Measurements from ENCODE around the gene RAPH1. TPM values are rescaled to one million over a fixed set of nuclear protein-coding genes. Genes with fewer than 3 reads are reported as not detected.
A peak's percentile ranks its signal among the peaks of the same experiment; 100 is the strongest.

Gene RAPH1
- total and polyA plus RNA-seq, 2 experiments from 2014 or later: 5.0 to 36.2 TPM

DNA sequence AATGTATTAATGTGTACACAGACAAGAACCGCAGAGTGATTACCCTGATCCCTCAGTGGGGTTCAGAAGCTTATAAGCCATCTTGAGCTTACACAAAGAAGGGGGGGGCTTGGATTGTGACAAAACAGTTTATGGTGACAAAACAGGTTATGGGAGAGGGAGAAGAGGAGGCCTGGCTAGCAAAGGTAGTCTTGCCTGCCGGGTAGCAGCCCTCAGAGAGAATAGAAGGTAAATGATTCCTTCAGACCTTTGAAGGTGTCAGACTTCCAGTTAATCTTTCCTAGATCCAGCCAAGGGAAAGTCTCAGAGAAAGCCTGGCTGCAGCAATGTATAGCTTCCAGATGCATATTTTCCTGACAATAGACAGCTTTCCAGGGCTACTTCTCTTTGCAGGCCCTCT lies 44.6 kb upstream of the RAPH1 start:
- peak overlapping the region; percentile 47; the same call in 1 of the 2 replicates for H3K27ac Mint-ChIP-seq
- H3K9me2 ChIP-seq (ENCODE audit: insufficient read depth): no peaks in the 10 kb centered on the region
- no peak overlapping the region for H3K4me3 Mint-ChIP-seq
- no peaks in the 10 kb centered on the region for H3K79me2 ChIP-seq (replicated peaks; ENCODE audit: insufficient read depth)
- DNase-seq (ENCODE audit: low spot score): no peak
- H3K36me3 Mint-ChIP-seq (ENCODE audit: low read depth): no peaks in the 10 kb centered on the region
- H3K27ac ChIP-seq (ENCODE audit: low read depth): no peak overlapping the region
- H3F3A ChIP-seq (replicated peaks; ENCODE audit: low read depth): no peaks in the 10 kb centered on the region
- no peaks in the 10 kb centered on the region for H4K20me1 ChIP-seq (replicated peaks; ENCODE audit: insufficient read depth)
- H3K4me1 ChIP-seq (ENCODE audit: insufficient read depth): 0 out of 2 replicates have a peak, but pooled peaks cover 12% of the 10 kb centered on the region
- TF ChIP-seq NANOG (IDR thresholded peaks at IDR 0.05; ENCODE audit: borderline replicate concordance): no peak
- TF ChIP-seq STAT1 (IDR thresholded peaks at IDR 0.05; ENCODE audit: unreplicated experiment): no peak
- TF ChIP-seq JUNB (IDR thresholded peaks at IDR 0.05; ENCODE audit: unreplicated experiment): no peak
- TF ChIP-seq, protein P1, sequence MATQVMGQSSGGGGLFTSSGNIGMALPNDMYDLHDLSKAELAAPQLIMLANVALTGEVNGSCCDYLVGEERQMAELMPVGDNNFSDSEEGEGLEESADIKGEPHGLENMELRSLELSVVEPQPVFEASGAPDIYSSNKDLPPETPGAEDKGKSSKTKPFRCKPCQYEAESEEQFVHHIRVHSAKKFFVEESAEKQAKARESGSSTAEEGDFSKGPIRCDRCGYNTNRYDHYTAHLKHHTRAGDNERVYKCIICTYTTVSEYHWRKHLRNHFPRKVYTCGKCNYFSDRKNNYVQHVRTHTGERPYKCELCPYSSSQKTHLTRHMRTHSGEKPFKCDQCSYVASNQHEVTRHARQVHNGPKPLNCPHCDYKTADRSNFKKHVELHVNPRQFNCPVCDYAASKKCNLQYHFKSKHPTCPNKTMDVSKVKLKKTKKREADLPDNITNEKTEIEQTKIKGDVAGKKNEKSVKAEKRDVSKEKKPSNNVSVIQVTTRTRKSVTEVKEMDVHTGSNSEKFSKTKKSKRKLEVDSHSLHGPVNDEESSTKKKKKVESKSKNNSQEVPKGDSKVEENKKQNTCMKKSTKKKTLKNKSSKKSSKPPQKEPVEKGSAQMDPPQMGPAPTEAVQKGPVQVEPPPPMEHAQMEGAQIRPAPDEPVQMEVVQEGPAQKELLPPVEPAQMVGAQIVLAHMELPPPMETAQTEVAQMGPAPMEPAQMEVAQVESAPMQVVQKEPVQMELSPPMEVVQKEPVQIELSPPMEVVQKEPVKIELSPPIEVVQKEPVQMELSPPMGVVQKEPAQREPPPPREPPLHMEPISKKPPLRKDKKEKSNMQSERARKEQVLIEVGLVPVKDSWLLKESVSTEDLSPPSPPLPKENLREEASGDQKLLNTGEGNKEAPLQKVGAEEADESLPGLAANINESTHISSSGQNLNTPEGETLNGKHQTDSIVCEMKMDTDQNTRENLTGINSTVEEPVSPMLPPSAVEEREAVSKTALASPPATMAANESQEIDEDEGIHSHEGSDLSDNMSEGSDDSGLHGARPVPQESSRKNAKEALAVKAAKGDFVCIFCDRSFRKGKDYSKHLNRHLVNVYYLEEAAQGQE (IDR thresholded peaks at IDR 0.05; ENCODE audit: unreplicated experiment): no peak
- TF ChIP-seq EZH2 (IDR thresholded peaks at IDR 0.05; ENCODE audit: low read depth, unreplicated experiment): no peak
- TF ChIP-seq ZNF331 (CRISPR knock-in tag; IDR thresholded peaks at IDR 0.05; ENCODE audit: low read depth): no peak
- TF ChIP-seq EZH2phosphoT487 (IDR thresholded peaks at IDR 0.05; ENCODE audit: unreplicated experiment): no peak
- TF ChIP-seq, protein P2, sequence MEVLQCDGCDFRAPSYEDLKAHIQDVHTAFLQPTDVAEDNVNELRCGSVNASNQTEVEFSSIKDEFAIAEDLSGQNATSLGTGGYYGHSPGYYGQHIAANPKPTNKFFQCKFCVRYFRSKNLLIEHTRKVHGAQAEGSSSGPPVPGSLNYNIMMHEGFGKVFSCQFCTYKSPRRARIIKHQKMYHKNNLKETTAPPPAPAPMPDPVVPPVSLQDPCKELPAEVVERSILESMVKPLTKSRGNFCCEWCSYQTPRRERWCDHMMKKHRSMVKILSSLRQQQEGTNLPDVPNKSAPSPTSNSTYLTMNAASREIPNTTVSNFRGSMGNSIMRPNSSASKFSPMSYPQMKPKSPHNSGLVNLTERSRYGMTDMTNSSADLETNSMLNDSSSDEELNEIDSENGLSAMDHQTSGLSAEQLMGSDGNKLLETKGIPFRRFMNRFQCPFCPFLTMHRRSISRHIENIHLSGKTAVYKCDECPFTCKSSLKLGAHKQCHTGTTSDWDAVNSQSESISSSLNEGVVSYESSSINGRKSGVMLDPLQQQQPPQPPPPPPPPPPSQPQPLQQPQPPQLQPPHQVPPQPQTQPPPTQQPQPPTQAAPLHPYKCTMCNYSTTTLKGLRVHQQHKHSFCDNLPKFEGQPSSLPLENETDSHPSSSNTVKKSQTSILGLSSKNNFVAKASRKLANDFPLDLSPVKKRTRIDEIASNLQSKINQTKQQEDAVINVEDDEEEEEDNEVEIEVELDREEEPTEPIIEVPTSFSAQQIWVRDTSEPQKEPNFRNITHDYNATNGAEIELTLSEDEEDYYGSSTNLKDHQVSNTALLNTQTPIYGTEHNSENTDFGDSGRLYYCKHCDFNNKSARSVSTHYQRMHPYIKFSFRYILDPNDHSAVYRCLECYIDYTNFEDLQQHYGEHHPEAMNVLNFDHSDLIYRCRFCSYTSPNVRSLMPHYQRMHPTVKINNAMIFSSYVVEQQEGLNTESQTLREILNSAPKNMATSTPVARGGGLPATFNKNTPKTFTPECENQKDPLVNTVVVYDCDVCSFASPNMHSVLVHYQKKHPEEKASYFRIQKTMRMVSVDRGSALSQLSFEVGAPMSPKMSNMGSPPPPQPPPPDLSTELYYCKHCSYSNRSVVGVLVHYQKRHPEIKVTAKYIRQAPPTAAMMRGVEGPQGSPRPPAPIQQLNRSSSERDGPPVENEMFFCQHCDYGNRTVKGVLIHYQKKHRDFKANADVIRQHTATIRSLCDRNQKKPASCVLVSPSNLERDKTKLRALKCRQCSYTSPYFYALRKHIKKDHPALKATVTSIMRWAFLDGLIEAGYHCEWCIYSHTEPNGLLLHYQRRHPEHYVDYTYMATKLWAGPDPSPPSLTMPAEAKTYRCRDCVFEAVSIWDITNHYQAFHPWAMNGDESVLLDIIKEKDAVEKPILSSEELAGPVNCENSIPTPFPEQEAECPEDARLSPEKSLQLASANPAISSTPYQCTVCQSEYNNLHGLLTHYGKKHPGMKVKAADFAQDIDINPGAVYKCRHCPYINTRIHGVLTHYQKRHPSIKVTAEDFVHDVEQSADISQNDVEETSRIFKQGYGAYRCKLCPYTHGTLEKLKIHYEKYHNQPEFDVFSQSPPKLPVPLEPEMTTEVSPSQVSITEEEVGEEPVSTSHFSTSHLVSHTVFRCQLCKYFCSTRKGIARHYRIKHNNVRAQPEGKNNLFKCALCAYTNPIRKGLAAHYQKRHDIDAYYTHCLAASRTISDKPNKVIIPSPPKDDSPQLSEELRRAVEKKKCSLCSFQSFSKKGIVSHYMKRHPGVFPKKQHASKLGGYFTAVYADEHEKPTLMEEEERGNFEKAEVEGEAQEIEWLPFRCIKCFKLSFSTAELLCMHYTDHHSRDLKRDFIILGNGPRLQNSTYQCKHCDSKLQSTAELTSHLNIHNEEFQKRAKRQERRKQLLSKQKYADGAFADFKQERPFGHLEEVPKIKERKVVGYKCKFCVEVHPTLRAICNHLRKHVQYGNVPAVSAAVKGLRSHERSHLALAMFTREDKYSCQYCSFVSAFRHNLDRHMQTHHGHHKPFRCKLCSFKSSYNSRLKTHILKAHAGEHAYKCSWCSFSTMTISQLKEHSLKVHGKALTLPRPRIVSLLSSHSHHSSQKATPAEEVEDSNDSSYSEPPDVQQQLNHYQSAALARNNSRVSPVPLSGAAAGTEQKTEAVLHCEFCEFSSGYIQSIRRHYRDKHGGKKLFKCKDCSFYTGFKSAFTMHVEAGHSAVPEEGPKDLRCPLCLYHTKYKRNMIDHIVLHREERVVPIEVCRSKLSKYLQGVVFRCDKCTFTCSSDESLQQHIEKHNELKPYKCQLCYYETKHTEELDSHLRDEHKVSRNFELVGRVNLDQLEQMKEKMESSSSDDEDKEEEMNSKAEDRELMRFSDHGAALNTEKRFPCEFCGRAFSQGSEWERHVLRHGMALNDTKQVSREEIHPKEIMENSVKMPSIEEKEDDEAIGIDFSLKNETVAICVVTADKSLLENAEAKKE (CRISPR knock-in tag; IDR thresholded peaks at IDR 0.05): no peak
- no peak for TF ChIP-seq POLR2AphosphoS5 (IDR thresholded peaks at IDR 0.05; ENCODE audit: low read depth)
- TF ChIP-seq, protein P3, sequence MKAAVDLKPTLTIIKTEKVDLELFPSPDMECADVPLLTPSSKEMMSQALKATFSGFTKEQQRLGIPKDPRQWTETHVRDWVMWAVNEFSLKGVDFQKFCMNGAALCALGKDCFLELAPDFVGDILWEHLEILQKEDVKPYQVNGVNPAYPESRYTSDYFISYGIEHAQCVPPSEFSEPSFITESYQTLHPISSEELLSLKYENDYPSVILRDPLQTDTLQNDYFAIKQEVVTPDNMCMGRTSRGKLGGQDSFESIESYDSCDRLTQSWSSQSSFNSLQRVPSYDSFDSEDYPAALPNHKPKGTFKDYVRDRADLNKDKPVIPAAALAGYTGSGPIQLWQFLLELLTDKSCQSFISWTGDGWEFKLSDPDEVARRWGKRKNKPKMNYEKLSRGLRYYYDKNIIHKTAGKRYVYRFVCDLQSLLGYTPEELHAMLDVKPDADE (IDR thresholded peaks at IDR 0.05): no peak
- TF ChIP-seq, protein P4, sequence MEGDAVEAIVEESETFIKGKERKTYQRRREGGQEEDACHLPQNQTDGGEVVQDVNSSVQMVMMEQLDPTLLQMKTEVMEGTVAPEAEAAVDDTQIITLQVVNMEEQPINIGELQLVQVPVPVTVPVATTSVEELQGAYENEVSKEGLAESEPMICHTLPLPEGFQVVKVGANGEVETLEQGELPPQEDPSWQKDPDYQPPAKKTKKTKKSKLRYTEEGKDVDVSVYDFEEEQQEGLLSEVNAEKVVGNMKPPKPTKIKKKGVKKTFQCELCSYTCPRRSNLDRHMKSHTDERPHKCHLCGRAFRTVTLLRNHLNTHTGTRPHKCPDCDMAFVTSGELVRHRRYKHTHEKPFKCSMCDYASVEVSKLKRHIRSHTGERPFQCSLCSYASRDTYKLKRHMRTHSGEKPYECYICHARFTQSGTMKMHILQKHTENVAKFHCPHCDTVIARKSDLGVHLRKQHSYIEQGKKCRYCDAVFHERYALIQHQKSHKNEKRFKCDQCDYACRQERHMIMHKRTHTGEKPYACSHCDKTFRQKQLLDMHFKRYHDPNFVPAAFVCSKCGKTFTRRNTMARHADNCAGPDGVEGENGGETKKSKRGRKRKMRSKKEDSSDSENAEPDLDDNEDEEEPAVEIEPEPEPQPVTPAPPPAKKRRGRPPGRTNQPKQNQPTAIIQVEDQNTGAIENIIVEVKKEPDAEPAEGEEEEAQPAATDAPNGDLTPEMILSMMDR (conservative IDR thresholded peaks at IDR 0.05; ENCODE audit: low read depth in 2 of 2): no peak
- TF ChIP-seq CREB1 (CRISPR knock-in tag; IDR thresholded peaks at IDR 0.05; ENCODE audit: low read depth): no peak
- TF ChIP-seq ZNF114 (CRISPR knock-in tag; IDR thresholded peaks at IDR 0.05): no peak
- no peaks in the 10 kb centered on the region for H3K27me3 ChIP-seq (ENCODE audit: insufficient read depth)
- no peak overlapping the region for H3K4me2 ChIP-seq
- peak overlapping the region; percentile 23 for H2AFZ ChIP-seq
- H3K4me3 ChIP-seq: no peak overlapping the region
- H3K4me1 Mint-ChIP-seq: peaks cover 14% of the 10 kb centered on the region
- H3K9me3 Mint-ChIP-seq: no peaks in the 10 kb centered on the region
- H3K36me3 ChIP-seq (ENCODE audit: insufficient read depth): no peaks in the 10 kb centered on the region
- no peak for ATAC-seq
- no peaks in the 10 kb centered on the region for H3K27me3 Mint-ChIP-seq (ENCODE audit: insufficient read depth, low read depth, poor library complexity)

Data from GM23338 (cell line).